Spleen (tissue), 11 donors: Measurements from ENCODE around the gene SSB. TPM values are rescaled to one million over a fixed set of nuclear protein-coding genes. Genes with fewer than 3 reads are reported as not detected.
"Not testable (repeated sequence)": the region's sequence is repeated elsewhere in the genome, so short reads cannot be mapped to it uniquely, and the experiment has no call there.

Source experiments
- DNase-seq: peaks from one replicate; pipeline ENCODE4 v3.0.0-alpha.2; 2020
- H3K27ac ChIP-seq, 8 donors: fragments of 200-600 bp; sonication (generic) in 7 of 8; 1 replicate in 4 of 8; 2 replicates in 4 of 8; pipeline versions ENCODE4 v1.5.0 to v1.8.0; 2016 to 2021; ENCODE audit warnings: inconsistent platforms in 4 of 8, mild to moderate bottlenecking in 4 of 8, moderate library complexity in 1 of 8
- H3K27me3 ChIP-seq, 7 donors: fragments of 200-600 bp; sonication (generic) in 6 of 7; replicated peaks in 1 of 7; 1 replicate in 4 of 7; 2 replicates in 3 of 7; pipeline versions ENCODE4 v1.5.0 to v1.8.0; 2016 to 2021; ENCODE audit warnings: inconsistent platforms in 3 of 7, mild to moderate bottlenecking in 1 of 7
- H3K36me3 ChIP-seq, 6 donors: fragments of 200-600 bp; sonication (generic) in 5 of 6; 1 replicate in 4 of 6; 2 replicates in 2 of 6; pipeline versions ENCODE4 v1.5.0 to v1.8.0; 2016 to 2021; ENCODE audit warnings: inconsistent platforms in 2 of 6
- H3K4me1 ChIP-seq, 6 donors: fragments of 200-600 bp; sonication (generic) in 5 of 6; 1 replicate in 3 of 6; 2 replicates in 3 of 6; pipeline versions ENCODE4 v1.5.0 to v1.8.0; 2016 to 2021; ENCODE audit warnings: inconsistent platforms in 3 of 6
- H3K4me3 ChIP-seq, 8 donors: fragments of 200-600 bp; sonication (generic) in 7 of 8; 1 replicate in 4 of 8; 2 replicates in 4 of 8; pipeline versions ENCODE4 v1.5.0 to v1.8.0; 2016 to 2021; ENCODE audit warnings: inconsistent platforms in 4 of 8, mild to moderate bottlenecking in 4 of 8, moderate library complexity in 2 of 8
- H3K9me3 ChIP-seq, 8 donors: fragments of 200-600 bp; sonication (generic) in 7 of 8; 1 replicate in 4 of 8; 2 replicates in 4 of 8; pipeline versions ENCODE4 v1.5.0 to v1.8.0; 2016 to 2021; ENCODE audit warnings: inconsistent platforms in 4 of 8
- POLR2A ChIP-seq, 3 donors: fragments of 450-650 bp; IDR thresholded peaks; one replicate each; pipeline ENCODE4 v1.5.1; 2017; ENCODE audit warnings: antibody characterized with exemption in 3 of 3, mild to moderate bottlenecking in 1 of 3
- POLR2AphosphoS5 ChIP-seq, 3 donors: sonication (generic); formaldehyde crosslinking; IDR thresholded peaks; one replicate each; pipeline ENCODE4 v1.5.1; 2017; ENCODE audit warnings: antibody characterized with exemption in 3 of 3
- WGBS, 5 donors: extraction: QIAGEN DNeasy Blood & Tissue Kit in 3 of 5; methylation state at CpG; one replicate each; pipeline versions ENCODE4 v1.1.5 to v1.1.7; 2013 to 2018; 5-methylcytosine and 5-hydroxymethylcytosine counted together
- intact Hi-C: fragments of 100-400 bp; cut with DNase I; formaldehyde crosslinking; loops from one replicate; pipeline ENCODE4 v1.15.0; 2023; ENCODE audit warnings: low total_unique reads
- polyA plus RNA-seq, 3 donors: library from polyadenylated mRNA; stranded (reverse); fragments of 200-250 nt; gene quantifications; one replicate each; pipeline ENCODE4 v1.2.1, GENCODE V29; 2013
- total RNA-seq, 7 donors: library from RNA; depleted of rRNA in 3 of 7; stranded (reverse); fragments of >200 nt in 3 of 7; fragmentation: NEBNext Ultra II Directional in 4 of 7; extraction: Animal tissue kit (Norgen Biotek cat#: 25700) in 4 of 7; gene quantifications; one replicate each; pipeline versions ENCODE4 v1.1.0 to v1.2.1, GENCODE V29; 2016 to 2021
- TF ChIP-seq, protein P1 (sequence below), 11 experiments: fragments of 200-600 bp in 7 of 11; fragments of 450-650 bp in 4 of 11; sonication (generic) in 4 of 11; IDR thresholded peaks in 8 of 11; conservative IDR thresholded peaks in 3 of 11; 1 replicate in 7 of 11; 2 replicates in 4 of 11; pipeline versions ENCODE4 v1.4.0 to v1.8.0; 2016 to 2021; ENCODE audit warnings: antibody characterized with exemption in 11 of 11, inconsistent platforms in 4 of 11, mild to moderate bottlenecking in 1 of 11
- donor health status: healthy with polysubstance abuse.
- donor health status: DM: no; HTN: no; CAD: no; lungs with moderate emphysema.
- donor health status: DM: no; HTN: no; CAD: no.
- donor health status: Bipolar disorder and iron deficiency.
- donor health status: healthy.
- donor health status: DM: no; HTN: no; CAD: no.
- donor health status: DM: yes; HTN: yes; CAD: no.

The SSB gene
- total and polyA plus RNA-seq, 10 donors, result 55.1 to 103 (median 74.9) TPM

- TF ChIP-seq, protein P1, sequence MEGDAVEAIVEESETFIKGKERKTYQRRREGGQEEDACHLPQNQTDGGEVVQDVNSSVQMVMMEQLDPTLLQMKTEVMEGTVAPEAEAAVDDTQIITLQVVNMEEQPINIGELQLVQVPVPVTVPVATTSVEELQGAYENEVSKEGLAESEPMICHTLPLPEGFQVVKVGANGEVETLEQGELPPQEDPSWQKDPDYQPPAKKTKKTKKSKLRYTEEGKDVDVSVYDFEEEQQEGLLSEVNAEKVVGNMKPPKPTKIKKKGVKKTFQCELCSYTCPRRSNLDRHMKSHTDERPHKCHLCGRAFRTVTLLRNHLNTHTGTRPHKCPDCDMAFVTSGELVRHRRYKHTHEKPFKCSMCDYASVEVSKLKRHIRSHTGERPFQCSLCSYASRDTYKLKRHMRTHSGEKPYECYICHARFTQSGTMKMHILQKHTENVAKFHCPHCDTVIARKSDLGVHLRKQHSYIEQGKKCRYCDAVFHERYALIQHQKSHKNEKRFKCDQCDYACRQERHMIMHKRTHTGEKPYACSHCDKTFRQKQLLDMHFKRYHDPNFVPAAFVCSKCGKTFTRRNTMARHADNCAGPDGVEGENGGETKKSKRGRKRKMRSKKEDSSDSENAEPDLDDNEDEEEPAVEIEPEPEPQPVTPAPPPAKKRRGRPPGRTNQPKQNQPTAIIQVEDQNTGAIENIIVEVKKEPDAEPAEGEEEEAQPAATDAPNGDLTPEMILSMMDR (IDR thresholded peaks at IDR 0.05 in 8 of 11, conservative IDR thresholded peaks at IDR 0.05 in 3 of 11), result no peak
- no peak for TF ChIP-seq POLR2AphosphoS5 (IDR thresholded peaks at IDR 0.05)
- TF ChIP-seq POLR2A (IDR thresholded peaks at IDR 0.05), result no peak
Observed at GRCh38 chr2:169806586-169806985, 7.9 kb downstream of the SSB start.

DNA sequence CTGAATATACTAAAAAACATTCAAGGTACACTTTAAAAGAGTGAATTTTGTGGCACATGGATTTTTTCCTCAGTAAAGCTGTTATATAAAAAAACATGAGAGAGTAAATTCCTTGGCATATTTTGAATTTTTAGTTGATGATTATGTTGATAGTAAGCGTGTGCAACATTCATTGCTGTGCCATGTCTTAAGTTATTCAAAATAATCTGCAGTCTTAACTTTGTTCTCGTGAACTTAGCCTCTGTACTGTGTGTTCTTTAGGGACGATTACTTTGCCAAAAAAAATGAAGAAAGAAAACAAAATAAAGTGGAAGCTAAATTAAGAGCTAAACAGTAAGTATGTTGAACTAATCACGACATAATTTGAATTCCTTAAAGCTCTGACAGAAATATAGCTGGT is 9.6 kb downstream of the SSB start:
- Histone ChIP-seq H3K27me3 (no peaks in the 10 kb centered on the region), H3K27ac (no peak overlapping the region), H3K4me3 (no peak overlapping the region), H3K36me3 (peaks cover 3 to 100% (median 83%) of the 10 kb centered on the region in 6 donors), H3K9me3 (no peaks in the 10 kb centered on the region), H3K4me1 (peaks cover 0 to 12% (median 5%) of the 10 kb centered on the region in 6 donors)
- TF ChIP-seq POLR2AphosphoS5 (IDR thresholded peaks at IDR 0.05), result no peak
- no peak for TF ChIP-seq POLR2A (IDR thresholded peaks at IDR 0.05)
- TF ChIP-seq, protein P1 (IDR thresholded peaks at IDR 0.05 in 8 of 11, conservative IDR thresholded peaks at IDR 0.05 in 3 of 11), result no peak
- intact Hi-C loops, result no loop called here
- 80 to 92% (median 90%) methylated on average over 4 of the region's 4 CpGs for WGBS, 5 donors
- no peak for DNase-seq

More at GRCh38 chr2:169806586-169806985, 7.9 kb downstream of the SSB start:
- Histone ChIP-seq H3K27ac (no peak overlapping the region), H3K36me3 (peaks cover 3 to 100% (median 75%) of the 10 kb centered on the region in 6 donors), H3K4me1 (peaks cover 0 to 27% (median 20%) of the 10 kb centered on the region in 6 donors), H3K9me3 (no peaks in the 10 kb centered on the region), H3K27me3 (no peaks in the 10 kb centered on the region), H3K4me3 (no peak overlapping the region)
- DNase-seq, result no peak
- intact Hi-C loops, result no loop called here

DNA sequence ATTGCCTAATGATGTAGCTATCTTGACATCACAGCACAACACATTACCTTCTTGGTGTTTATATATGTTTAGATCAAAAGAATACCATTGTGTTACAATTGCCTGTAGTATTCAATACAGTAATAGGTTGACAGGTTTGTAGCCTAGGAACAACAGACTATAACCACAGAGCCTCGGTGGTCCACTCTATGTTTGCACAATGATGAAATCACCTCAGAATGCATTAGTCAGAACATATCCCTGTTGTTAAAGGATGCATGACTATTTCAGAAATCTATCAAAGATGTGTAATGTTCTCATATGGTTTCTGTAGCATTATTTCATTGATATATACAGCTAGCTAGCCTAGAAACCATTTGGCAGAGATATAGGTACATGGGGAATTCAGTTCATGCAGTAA is 17.2 kb downstream of the SSB start:
- no peak overlapping the region for H3K27ac ChIP-seq
- no peak overlapping the region for H3K4me3 ChIP-seq
- no peak for DNase-seq
- no peaks in the 10 kb centered on the region for H3K27me3 ChIP-seq
- peaks cover 0 to 100% (median 60%) of the 10 kb centered on the region in 6 donors for H3K36me3 ChIP-seq
- intact Hi-C loops, result no loop called here
- peaks cover 0 to 12% (median 6%) of the 10 kb centered on the region in 8 donors for H3K9me3 ChIP-seq
- 64 to 79% (median 76%) methylated on average over 1 of the region's 1 CpG for WGBS, 5 donors
- TF ChIP-seq POLR2AphosphoS5 (IDR thresholded peaks at IDR 0.05), result no peak
- TF ChIP-seq, protein P1 (IDR thresholded peaks at IDR 0.05 in 8 of 11, conservative IDR thresholded peaks at IDR 0.05 in 3 of 11), result no peak
- TF ChIP-seq POLR2A (IDR thresholded peaks at IDR 0.05), result no peak
- H3K4me1 ChIP-seq, result peaks cover 0 to 6% (median 0%) of the 10 kb centered on the region in 6 donors

GRCh38 chr2:169816961-169817360 is 18.3 kb downstream of the SSB start:
- H3K27me3 ChIP-seq, H3K27ac ChIP-seq, intact Hi-C loops, DNase-seq, H3K4me3 ChIP-seq: not testable (repeated sequence)
- Histone ChIP-seq H3K9me3 (peaks cover 0 to 12% (median 6%) of the 10 kb centered on the region in 8 donors), H3K4me1 (peaks cover 0 to 16% (median 1%) of the 10 kb centered on the region in 6 donors), H3K36me3 (peaks cover 0 to 98% (median 50%) of the 10 kb centered on the region in 6 donors)

DNA sequence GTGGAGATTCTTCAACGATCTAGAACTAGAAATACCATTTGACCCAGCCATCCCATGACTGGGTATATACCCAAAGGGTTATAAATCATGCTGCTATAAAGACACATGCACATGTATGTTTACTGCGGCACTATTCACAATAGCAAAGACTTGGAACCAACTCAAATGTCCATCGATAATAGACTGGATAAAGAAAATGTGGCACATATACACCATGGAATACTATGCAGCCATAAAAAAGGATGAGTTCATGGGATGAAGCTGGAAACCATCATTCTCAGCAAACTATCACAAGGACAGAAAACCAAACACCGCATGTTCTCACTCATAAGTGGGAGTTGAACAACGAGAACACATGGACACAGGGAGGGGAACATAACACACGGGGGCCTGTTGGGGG is 18.7 kb downstream of the SSB start:
- H3K9me3 ChIP-seq, result peaks cover 0 to 12% (median 6%) of the 10 kb centered on the region in 8 donors
- DNase-seq, intact Hi-C loops, H3K27me3 ChIP-seq, H3K27ac ChIP-seq, H3K4me3 ChIP-seq: not testable (repeated sequence)
- peaks cover 0 to 94% (median 46%) of the 10 kb centered on the region in 6 donors for H3K36me3 ChIP-seq
- WGBS, 5 donors, result 93 to 99% (median 97%) methylated on average over 6 of the region's 6 CpGs
- peaks cover 0 to 20% (median 6%) of the 10 kb centered on the region in 6 donors for H3K4me1 ChIP-seq
